NCI-H128 (cell line): ENCODE data around the gene UNC119.

Source experiments
- DNase-seq: peaks from one replicate; lab custom pipeline; 2025; ENCODE audit not compliant: unreplicated experiment; lab: John Stamatoyannopoulos, UW

Gene UNC119

DNA sequence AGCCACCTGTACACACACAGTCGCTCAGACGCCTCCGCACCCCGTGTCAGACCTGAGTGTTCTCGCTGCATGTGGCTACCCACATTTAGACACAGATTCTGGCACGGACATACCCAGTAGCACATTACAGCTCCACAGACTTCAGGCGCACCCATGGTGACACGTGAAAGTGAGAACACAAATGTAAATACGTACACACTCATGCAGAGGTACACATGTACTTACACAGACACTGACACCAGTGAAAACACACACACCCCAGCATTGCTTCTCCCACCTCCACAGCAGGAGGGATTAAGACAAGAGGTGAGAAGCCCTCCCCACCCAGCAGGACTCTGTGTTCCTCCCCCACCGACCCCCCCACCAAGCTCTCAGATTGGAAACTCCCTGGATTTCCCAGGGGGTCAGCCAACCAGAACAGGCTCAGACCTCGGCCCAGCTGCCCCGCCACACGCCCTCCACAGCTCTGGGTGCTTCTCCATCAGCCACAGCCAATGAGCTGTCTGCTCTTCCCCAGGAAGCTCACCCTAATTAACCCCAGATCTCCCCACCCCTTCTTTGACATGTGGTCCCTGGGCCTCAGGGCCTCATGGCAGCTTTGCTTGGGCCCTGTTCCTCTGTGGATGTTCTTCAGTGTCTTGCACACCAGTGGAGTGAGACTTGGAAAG is 51.6 kb downstream of the UNC119 start:
- DNase-seq: no peak

- no peak for DNase-seq
Measured at GRCh38 chr17:28499684-28500357, 52.6 kb downstream of the UNC119 start.

- DNase-seq: no peak
Measured at GRCh38 chr17:28499364-28499664, 53.1 kb downstream of the UNC119 start.

GRCh38 chr17:28498652-28499363 is 53.6 kb downstream of the UNC119 start:
- no peak for DNase-seq

DNA sequence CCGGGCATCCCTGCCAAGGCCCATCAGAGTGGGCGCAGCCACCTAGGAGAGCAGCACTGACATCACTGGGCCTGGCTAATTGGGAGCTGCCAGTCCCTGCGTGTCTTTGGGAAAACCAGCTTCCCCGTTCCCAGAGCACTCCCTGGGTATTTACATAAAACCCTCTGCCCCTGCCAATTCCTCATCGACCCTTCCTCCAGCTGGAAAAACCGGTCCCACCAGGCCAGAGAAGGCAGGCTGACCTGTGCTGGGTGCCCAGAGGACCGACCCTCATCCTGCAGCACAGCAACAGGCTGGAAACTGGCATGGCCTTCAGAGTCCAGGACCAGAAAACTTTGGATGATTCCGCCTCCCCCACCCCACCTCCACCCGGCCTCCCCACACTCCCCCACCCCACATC is 54.5 kb downstream of the UNC119 start:
- no peak for DNase-seq
